HEK293 (cell line): ENCODE measurements around the gene RELT.
A peak's percentile ranks its signal among the peaks of the same experiment; 100 is the strongest.

Experiments used
- CTCF ChIA-PET: fragments of 350-600 bp; formaldehyde crosslinking; extraction: SDS; loops from one replicate; lab custom pipeline; 2021; ENCODE audit warnings: antibody characterized with exemption; lab: Yijun Ruan, JAX
- POLR2A ChIA-PET: fragments of 300-600 bp; formaldehyde crosslinking; extraction: SDS; loops from one replicate; lab custom pipeline; 2020; ENCODE audit warnings: antibody characterized with exemption, inconsistent platforms; lab: Yijun Ruan, JAX
- H3K27ac ChIP-seq: fragments of 200-500 bp; sonication (Bioruptor generic); 2 replicates; pipeline ENCODE4 v1.5.1; 2014; ENCODE audit warnings: low read depth, low read length, control low read depth, inconsistent platforms; ENCODE audit errors: extremely low read depth
- H3K36me3 ChIP-seq, 2 experiments: fragments of 200-500 bp in 1 of 2; sonication (Bioruptor generic) in 1 of 2; 1 replicate in 1 of 2; 2 replicates in 1 of 2; pipeline ENCODE4 v1.5.1; 2014 to 2017; ENCODE audit warnings: inconsistent platforms in 2 of 2, low read length in 2 of 2; ENCODE audit not compliant: control insufficient read depth in 2 of 2, insufficient read depth in 1 of 2
- H3K4me1 ChIP-seq: fragments of 200-500 bp; sonication (Bioruptor generic); 2 replicates; pipeline ENCODE4 v1.5.1; 2014; ENCODE audit warnings: mild to moderate bottlenecking, low read length, inconsistent platforms; ENCODE audit not compliant: control insufficient read depth, insufficient read depth
- H3K4me3 ChIP-seq: 2 replicates; pipeline ENCODE4 v1.5.1; 2011; ENCODE audit warnings: low read depth, mild to moderate bottlenecking, control low read depth, low read length, moderate library complexity
- H3K9me3 ChIP-seq: fragments of 200-500 bp; sonication (Bioruptor generic); 2 replicates; pipeline ENCODE4 v1.5.1; 2014; ENCODE audit warnings: low read depth, low read length, inconsistent platforms; ENCODE audit not compliant: control insufficient read depth, insufficient read depth
- GLIS1 ChIP-seq: fragments of 450-650 bp; formaldehyde crosslinking; IDR thresholded peaks from 2 replicates; pipeline ENCODE4 v1.5.1; 2016; ENCODE audit warnings: missing biosample characterization, missing genetic modification characterization
- MZF1 ChIP-seq: fragments of 450-650 bp; formaldehyde crosslinking; IDR thresholded peaks from 2 replicates; pipeline ENCODE4 v1.5.1; 2017; ENCODE audit warnings: missing biosample characterization, missing genetic modification characterization, borderline replicate concordance
- PRDM1 ChIP-seq: fragments of 450-650 bp; formaldehyde crosslinking; IDR thresholded peaks from 2 replicates; pipeline ENCODE4; 2016; ENCODE audit warnings: missing biosample characterization, missing genetic modification characterization
- SALL2 ChIP-seq: fragments of 450-650 bp; formaldehyde crosslinking; IDR thresholded peaks from 2 replicates; pipeline ENCODE4 v1.5.0; 2017; ENCODE audit warnings: missing biosample characterization, mild to moderate bottlenecking, missing genetic modification characterization, borderline replicate concordance
- SP7 ChIP-seq: fragments of 450-650 bp; formaldehyde crosslinking; IDR thresholded peaks from 2 replicates; pipeline ENCODE4 v1.5.1; 2016; ENCODE audit warnings: missing biosample characterization, missing genetic modification characterization
- TCF7L2 ChIP-seq: IDR thresholded peaks from 2 replicates; pipeline ENCODE4 v1.6.1; 2011; ENCODE audit warnings: low read depth, mild to moderate bottlenecking, inconsistent platforms, low read length, moderate library complexity, borderline replicate concordance
- ZIC2 ChIP-seq: fragments of 450-650 bp; formaldehyde crosslinking; IDR thresholded peaks from 2 replicates; pipeline ENCODE4 v1.5.1; 2016; ENCODE audit warnings: missing biosample characterization, missing genetic modification characterization
- ZNF223 ChIP-seq: fragments of 450-650 bp; formaldehyde crosslinking; IDR thresholded peaks from 2 replicates; pipeline ENCODE4 v1.5.1; 2016; ENCODE audit warnings: missing biosample characterization, missing genetic modification characterization
- ZNF350 ChIP-seq: fragments of 450-650 bp; formaldehyde crosslinking; IDR thresholded peaks from 2 replicates; pipeline ENCODE4 v1.5.0; 2017; ENCODE audit warnings: missing biosample characterization, mild to moderate bottlenecking, missing genetic modification characterization
- ZNF558 ChIP-seq: fragments of 450-650 bp; formaldehyde crosslinking; IDR thresholded peaks from 2 replicates; pipeline ENCODE4 v1.5.1; 2016; ENCODE audit warnings: missing biosample characterization, missing genetic modification characterization
- ZNF654 ChIP-seq: fragments of 450-650 bp; formaldehyde crosslinking; IDR thresholded peaks from 2 replicates; pipeline ENCODE4 v1.5.1; 2016; ENCODE audit warnings: low read depth, missing biosample characterization, missing genetic modification characterization
- TF ChIP-seq, protein P1 (sequence below): fragments of 450-650 bp; formaldehyde crosslinking; IDR thresholded peaks from 2 replicates; pipeline ENCODE4 v1.5.1; 2017; ENCODE audit warnings: missing biosample characterization, missing genetic modification characterization
- TF ChIP-seq, protein P2 (sequence below): fragments of 450-650 bp; formaldehyde crosslinking; IDR thresholded peaks from 2 replicates; pipeline ENCODE4 v1.5.1; 2016; ENCODE audit warnings: missing biosample characterization, missing genetic modification characterization
- TF ChIP-seq, protein P3 (sequence below): fragments of 450-650 bp; formaldehyde crosslinking; IDR thresholded peaks from 2 replicates; pipeline ENCODE4 v1.5.1; 2016; ENCODE audit warnings: missing biosample characterization, missing genetic modification characterization
- TF ChIP-seq, protein P4 (sequence below): fragments of 450-650 bp; formaldehyde crosslinking; IDR thresholded peaks from 2 replicates; pipeline ENCODE4 v1.5.1; 2017; ENCODE audit warnings: missing biosample characterization, mild to moderate bottlenecking, missing genetic modification characterization, moderate library complexity
- TF ChIP-seq, protein P5 (sequence below): fragments of 450-650 bp; formaldehyde crosslinking; IDR thresholded peaks from 2 replicates; pipeline ENCODE4 v1.5.1; 2017; ENCODE audit warnings: missing biosample characterization, missing genetic modification characterization

RELT gene

DNA sequence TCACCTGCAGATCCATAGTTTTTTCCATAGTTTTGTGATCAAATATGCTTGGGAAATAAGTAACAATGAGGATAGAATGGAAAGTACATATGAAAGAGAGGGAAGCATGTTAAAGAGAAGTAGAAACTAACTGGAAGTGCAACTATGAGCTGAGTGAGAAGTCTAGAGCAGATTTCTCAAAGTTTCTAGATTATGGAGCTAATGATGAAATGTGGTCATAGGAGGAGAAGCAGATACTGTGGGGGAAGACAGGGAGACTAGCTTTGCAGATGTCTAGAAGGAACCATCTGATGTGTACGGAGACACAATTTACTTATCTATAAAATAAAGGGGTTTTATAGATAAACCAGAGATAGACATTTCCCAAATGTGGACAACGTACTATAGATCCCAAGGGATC, 37.1 kb downstream of the RELT start:
- ChIA-PET POLR2A (no interaction called here), CTCF (interaction anchor here (1.8 to 2.4 kb wide), 3 partner anchors 16 to 248 kb away, joined by 5 to 16 read pairs (median 8); no protein-coding TSS in a partner anchor)
- no peaks in the 10 kb centered on the region for H3K4me1 ChIP-seq
- TF ChIP-seq ZNF223 (tag by site-specific recombination) (no peak), SALL2 (tag by site-specific recombination) (no peak), ZNF558 (tag by site-specific recombination) (no peak)
- no peak overlapping the region for H3K4me3 ChIP-seq
- H3K27ac ChIP-seq, result no peak overlapping the region
- H3K36me3 ChIP-seq, result peaks cover 0 to 29% of the 10 kb centered on the region in 2 experiments; a peak in 2 of 3 replicates
- H3K9me3 ChIP-seq, result no peaks in the 10 kb centered on the region

DNA sequence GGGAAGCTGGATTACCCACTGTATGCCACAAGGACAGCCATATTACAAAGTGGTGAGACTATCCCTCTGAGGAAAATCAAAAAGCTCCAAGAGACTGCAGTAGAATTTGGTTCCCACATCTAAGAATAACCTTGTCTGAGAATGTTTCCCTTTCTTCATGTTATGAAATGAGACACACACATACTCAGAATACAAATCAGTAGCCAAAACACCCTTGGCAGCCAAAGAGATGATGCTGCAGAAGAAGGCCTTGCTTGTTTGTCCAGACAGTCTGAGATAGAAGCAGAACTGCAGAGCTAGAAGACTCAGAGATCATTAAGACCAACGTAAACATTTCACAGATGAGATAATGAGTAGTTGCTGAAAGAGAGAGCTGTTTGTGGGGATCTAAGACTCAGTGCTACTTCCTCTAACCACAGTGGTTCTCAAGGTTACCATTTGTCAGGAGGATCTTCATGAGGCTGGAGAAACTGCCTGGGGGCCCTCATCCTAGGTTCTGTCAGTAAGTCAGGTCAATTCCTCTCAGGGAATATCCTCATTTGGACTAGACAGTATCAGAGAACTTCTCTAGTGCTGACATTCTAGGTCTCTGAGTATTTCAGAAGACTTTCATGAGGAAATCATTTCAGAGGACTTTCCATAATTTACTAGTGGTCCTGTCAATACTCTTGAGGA, 38.9 kb downstream of the RELT start:
- POLR2A ChIA-PET, result interaction anchor here (0.6 kb wide), 1 partner anchor 108 kb away, joined by 3 read pairs; no protein-coding TSS in a partner anchor

DNA sequence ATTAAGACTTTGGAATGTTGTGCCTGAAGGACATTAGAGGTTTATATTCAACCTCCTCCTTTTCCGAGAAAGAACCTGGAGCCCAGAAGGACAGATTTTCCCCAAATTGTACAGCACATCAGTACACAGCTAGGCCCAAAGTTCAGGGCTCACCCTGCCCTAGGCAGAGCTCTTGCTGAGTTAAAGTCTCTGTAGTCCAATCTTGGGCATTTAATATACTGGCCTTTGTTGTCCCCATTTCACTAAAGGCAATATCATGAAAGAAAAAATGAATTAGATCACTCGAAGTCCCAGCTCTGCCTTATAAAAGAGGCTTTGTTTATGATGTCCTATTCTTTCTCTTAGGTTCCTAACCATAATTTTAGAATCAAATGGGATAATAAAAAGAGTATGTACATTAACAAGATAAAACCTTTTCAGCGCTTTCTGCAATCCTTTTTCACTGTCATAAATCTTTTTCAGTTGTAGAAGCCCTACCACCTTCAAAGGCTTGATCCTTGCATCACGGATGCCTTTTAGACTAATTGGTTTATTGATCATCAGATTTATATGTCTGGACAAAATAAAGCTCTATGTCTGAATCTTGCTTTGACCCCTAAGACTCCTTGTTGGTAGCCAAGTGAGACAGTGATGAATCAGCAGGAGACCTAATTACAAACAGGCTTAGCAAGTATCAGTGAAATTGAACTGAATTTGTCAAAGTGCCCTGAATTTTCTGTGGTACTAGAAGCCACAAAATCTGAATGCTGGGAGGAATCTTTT, 39.8 kb downstream of the RELT start:
- TF ChIP-seq, protein P1, sequence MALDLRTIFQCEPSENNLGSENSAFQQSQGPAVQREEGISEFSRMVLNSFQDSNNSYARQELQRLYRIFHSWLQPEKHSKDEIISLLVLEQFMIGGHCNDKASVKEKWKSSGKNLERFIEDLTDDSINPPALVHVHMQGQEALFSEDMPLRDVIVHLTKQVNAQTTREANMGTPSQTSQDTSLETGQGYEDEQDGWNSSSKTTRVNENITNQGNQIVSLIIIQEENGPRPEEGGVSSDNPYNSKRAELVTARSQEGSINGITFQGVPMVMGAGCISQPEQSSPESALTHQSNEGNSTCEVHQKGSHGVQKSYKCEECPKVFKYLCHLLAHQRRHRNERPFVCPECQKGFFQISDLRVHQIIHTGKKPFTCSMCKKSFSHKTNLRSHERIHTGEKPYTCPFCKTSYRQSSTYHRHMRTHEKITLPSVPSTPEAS (tag by site-specific recombination), result no peak
- TF ChIP-seq, protein P2, sequence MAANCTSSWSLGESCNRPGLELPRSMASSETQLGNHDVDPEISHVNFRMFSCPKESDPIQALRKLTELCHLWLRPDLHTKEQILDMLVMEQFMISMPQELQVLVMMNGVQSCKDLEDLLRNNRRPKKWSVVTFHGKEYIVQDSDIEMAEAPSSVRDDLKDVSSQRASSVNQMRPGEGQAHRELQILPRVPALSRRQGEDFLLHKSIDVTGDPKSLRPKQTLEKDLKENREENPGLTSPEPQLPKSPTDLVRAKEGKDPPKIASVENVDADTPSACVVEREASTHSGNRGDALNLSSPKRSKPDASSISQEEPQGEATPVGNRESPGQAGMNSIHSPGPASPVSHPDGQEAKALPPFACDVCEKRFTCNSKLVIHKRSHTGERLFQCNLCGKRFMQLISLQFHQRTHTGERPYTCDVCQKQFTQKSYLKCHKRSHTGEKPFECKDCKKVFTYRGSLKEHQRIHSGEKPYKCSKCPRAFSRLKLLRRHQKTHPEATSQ (tag by site-specific recombination), result no peak
- TF ChIP-seq ZNF654 (no peak), TCF7L2 (0 out of 2 replicates have a peak, but pooled peaks have one; percentile 53), ZNF350 (tag by site-specific recombination) (no peak), GLIS1 (tag by site-specific recombination) (no peak), PRDM1 (no peak), ZIC2 (tag by site-specific recombination) (no peak)
- TF ChIP-seq, protein P3, sequence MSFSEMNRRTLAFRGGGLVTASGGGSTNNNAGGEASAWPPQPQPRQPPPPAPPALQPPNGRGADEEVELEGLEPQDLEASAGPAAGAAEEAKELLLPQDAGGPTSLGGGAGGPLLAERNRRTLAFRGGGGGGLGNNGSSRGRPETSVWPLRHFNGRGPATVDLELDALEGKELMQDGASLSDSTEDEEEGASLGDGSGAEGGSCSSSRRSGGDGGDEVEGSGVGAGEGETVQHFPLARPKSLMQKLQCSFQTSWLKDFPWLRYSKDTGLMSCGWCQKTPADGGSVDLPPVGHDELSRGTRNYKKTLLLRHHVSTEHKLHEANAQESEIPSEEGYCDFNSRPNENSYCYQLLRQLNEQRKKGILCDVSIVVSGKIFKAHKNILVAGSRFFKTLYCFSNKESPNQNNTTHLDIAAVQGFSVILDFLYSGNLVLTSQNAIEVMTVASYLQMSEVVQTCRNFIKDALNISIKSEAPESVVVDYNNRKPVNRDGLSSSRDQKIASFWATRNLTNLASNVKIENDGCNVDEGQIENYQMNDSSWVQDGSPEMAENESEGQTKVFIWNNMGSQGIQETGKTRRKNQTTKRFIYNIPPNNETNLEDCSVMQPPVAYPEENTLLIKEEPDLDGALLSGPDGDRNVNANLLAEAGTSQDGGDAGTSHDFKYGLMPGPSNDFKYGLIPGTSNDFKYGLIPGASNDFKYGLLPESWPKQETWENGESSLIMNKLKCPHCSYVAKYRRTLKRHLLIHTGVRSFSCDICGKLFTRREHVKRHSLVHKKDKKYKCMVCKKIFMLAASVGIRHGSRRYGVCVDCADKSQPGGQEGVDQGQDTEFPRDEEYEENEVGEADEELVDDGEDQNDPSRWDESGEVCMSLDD (tag by site-specific recombination), result no peak
- TF ChIP-seq, protein P4, sequence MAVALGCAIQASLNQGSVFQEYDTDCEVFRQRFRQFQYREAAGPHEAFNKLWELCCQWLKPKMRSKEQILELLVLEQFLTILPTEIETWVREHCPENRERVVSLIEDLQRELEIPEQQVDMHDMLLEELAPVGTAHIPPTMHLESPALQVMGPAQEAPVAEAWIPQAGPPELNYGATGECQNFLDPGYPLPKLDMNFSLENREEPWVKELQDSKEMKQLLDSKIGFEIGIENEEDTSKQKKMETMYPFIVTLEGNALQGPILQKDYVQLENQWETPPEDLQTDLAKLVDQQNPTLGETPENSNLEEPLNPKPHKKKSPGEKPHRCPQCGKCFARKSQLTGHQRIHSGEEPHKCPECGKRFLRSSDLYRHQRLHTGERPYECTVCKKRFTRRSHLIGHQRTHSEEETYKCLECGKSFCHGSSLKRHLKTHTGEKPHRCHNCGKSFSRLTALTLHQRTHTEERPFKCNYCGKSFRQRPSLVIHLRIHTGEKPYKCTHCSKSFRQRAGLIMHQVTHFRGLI (tag by site-specific recombination), result peak; percentile 59; the same call in 1 of the 2 replicates
- TF ChIP-seq, protein P5, sequence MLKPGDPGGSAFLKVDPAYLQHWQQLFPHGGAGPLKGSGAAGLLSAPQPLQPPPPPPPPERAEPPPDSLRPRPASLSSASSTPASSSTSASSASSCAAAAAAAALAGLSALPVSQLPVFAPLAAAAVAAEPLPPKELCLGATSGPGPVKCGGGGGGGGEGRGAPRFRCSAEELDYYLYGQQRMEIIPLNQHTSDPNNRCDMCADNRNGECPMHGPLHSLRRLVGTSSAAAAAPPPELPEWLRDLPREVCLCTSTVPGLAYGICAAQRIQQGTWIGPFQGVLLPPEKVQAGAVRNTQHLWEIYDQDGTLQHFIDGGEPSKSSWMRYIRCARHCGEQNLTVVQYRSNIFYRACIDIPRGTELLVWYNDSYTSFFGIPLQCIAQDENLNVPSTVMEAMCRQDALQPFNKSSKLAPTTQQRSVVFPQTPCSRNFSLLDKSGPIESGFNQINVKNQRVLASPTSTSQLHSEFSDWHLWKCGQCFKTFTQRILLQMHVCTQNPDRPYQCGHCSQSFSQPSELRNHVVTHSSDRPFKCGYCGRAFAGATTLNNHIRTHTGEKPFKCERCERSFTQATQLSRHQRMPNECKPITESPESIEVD (tag by site-specific recombination), result 0 out of 2 replicates have a peak, but pooled peaks have one; percentile 27
- Histone ChIP-seq H3K9me3 (no peaks in the 10 kb centered on the region), H3K4me3 (no peak overlapping the region), H3K4me1 (no peaks in the 10 kb centered on the region), H3K36me3 (peaks cover 0 to 19% of the 10 kb centered on the region in 2 experiments; a peak in 1 of 3 replicates), H3K27ac (no peak overlapping the region)
- ChIA-PET CTCF (interaction anchor here (0.9 to 1.7 kb wide), 3 partner anchors 65 to 245 kb away, joined by 3 to 4 read pairs (median 3); no protein-coding TSS in a partner anchor), POLR2A (interaction anchor here (0.6 kb wide), 3 partner anchors 9 to 280 kb away, joined by 3 to 5 read pairs (median 3); no protein-coding TSS in a partner anchor)

More for the DNA sequence above, 38.9 kb downstream of the RELT start:
- Histone ChIP-seq H3K27ac (no peak overlapping the region), H3K4me3 (no peak overlapping the region), H3K9me3 (no peaks in the 10 kb centered on the region), H3K4me1 (no peaks in the 10 kb centered on the region), H3K36me3 (peaks cover 0 to 24% of the 10 kb centered on the region in 2 experiments; a peak in 2 of 3 replicates)
- TF ChIP-seq MZF1 (tag by site-specific recombination), result no peak
- peak; percentile 65 for TF ChIP-seq SP7 (tag by site-specific recombination)
- CTCF ChIA-PET, result interaction anchor here (1.2 to 2.4 kb wide), 7 partner anchors 12 to 246 kb away, joined by 3 to 16 read pairs (median 5); no protein-coding TSS in a partner anchor
